ENCODE data around the gene C19orf53. TPM values are rescaled to one million over a fixed set of nuclear protein-coding genes. Genes with fewer than 3 reads are reported as not detected.

C19orf53 gene
- total RNA-seq, 1 experiment from 2014 or later, result 115 TPM

DNA sequence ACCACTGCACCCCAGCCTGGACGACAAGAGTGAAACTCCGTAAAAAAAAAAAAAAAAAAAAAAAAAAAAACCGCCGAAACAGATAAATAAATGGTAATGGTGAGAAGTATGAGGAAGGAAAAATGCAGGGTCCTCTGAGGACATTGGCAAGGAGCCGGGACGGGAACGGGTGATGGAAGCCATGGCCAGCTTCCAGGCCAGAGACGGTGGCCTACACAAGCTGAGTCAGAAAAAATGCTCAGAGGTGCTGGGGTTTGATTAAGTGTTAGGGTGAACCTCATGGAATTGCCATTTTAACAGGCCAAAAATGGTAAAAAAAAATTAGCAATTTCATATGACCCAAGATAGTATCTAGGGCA is 20.1 kb downstream of the C19orf53 start:
- BruUV-seq (replicated peaks), result TSS peak; percentile 92
- ChIA-PET CTCF (interaction anchor here (0.7 to 2.7 kb wide), 6 partner anchors 9 to 293 kb away, joined by 3 to 15 read pairs (median 4); partner anchors contain the start of gene C19orf53), POLR2A (interaction anchor here (0.7 to 1.8 kb wide), 8 partner anchors 13 to 874 kb away, joined by 3 to 6 read pairs (median 4); no protein-coding TSS in a partner anchor), RAD21 (ENCODE audit: low non-redundant PET in 1 of 2, low total read pairs in 2 of 2, uncharacterized antibody in 2 of 2, unreplicated experiment in 2 of 2) (interaction anchor here in 1 of 2 experiments (0.6 kb wide), 1 partner anchor 8 kb away, joined by 4 read pairs; no protein-coding TSS in a partner anchor)
- Histone ChIP-seq H3K36me3 (ENCODE audit: control insufficient read depth in 1 of 2, insufficient read depth in 2 of 2, low read length in 2 of 2) (no peaks in the 10 kb centered on the region), H3K9me2 (ENCODE audit: insufficient read depth) (no peaks in the 10 kb centered on the region), H3K9me3 (ENCODE audit: control insufficient read depth in 1 of 2, insufficient read depth in 1 of 2, low read depth in 1 of 2, low read length in 2 of 2) (no peaks in the 10 kb centered on the region), H3K4me2 (ENCODE audit: low read length) (peak overlapping the region; percentile 96), H3K4me3 (replicated peaks in 1 of 2; ENCODE audit: low read depth in 1 of 2, low read length in 2 of 2) (peak overlapping the region; percentile 72 to 76), H4K20me1 (ENCODE audit: insufficient read depth) (no peaks in the 10 kb centered on the region), H2AFZ (ENCODE audit: low read depth, low read length, poor library complexity, severe bottlenecking) (peak overlapping the region; percentile 68), H3K9ac (ENCODE audit: low read length) (peak overlapping the region; percentile 76), H3K27me3 (ENCODE audit: insufficient read depth, low read length) (no peaks in the 10 kb centered on the region), H3K79me2 (ENCODE audit: insufficient read depth, low read length) (peaks cover 6% of the 10 kb centered on the region; the same call in 1 of the 2 replicates), H3K27ac (ENCODE audit: low read depth, low read length) (peak overlapping the region; percentile 81), H3K4me1 (ENCODE audit: control insufficient read depth in 1 of 2, insufficient read depth in 2 of 2, low read length in 2 of 2) (peaks cover 37 to 56% of the 10 kb centered on the region in 2 experiments)
- DNase-seq (ENCODE audit: low read depth, low spot score) (no peak), ATAC-seq (no peak)
- intact Hi-C loops (cut with micrococcal nuclease), result no loop called here
- TF ChIP-seq, protein P1, sequence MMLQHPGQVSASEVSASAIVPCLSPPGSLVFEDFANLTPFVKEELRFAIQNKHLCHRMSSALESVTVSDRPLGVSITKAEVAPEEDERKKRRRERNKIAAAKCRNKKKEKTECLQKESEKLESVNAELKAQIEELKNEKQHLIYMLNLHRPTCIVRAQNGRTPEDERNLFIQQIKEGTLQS (IDR thresholded peaks at IDR 0.05), result no peak
- no peak for TF ChIP-seq EZH2 (IDR thresholded peaks at IDR 0.05)
- no peak for TF ChIP-seq ZFX (IDR thresholded peaks at IDR 0.05)
- TF ChIP-seq RAD21 (IDR thresholded peaks at IDR 0.05; ENCODE audit: low read depth), result no peak
- no peak for TF ChIP-seq POLR2AphosphoS5 (IDR thresholded peaks at IDR 0.05; ENCODE audit: low read depth, low read length)
- no peak for TF ChIP-seq SRF (IDR thresholded peaks at IDR 0.05; ENCODE audit: low read depth)
- TF ChIP-seq SP1 (IDR thresholded peaks at IDR 0.05; ENCODE audit: low read depth), result no peak
- no peak for TF ChIP-seq EZH2phosphoT487 (IDR thresholded peaks at IDR 0.05; ENCODE audit: borderline replicate concordance)
- no peak for TF ChIP-seq ZNF274 (IDR thresholded peaks at IDR 0.05; ENCODE audit: low read depth, low read length)
- no peak for TF ChIP-seq SIN3A (IDR thresholded peaks at IDR 0.05; ENCODE audit: low read depth)
- TF ChIP-seq POLR2A (IDR thresholded peaks at IDR 0.05; ENCODE audit: borderline replicate concordance, extremely low read depth, insufficient read depth, insufficient read length), result no peak
- no peak for TF ChIP-seq CBX3 (IDR thresholded peaks at IDR 0.05; ENCODE audit: low read depth)
- TF ChIP-seq, protein P2, sequence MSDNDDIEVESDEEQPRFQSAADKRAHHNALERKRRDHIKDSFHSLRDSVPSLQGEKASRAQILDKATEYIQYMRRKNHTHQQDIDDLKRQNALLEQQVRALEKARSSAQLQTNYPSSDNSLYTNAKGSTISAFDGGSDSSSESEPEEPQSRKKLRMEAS (IDR thresholded peaks at IDR 0.05), result no peak
- no peak for TF ChIP-seq FOSL1 (IDR thresholded peaks at IDR 0.05; ENCODE audit: low read depth)
- TF ChIP-seq ELF1 (IDR thresholded peaks at IDR 0.05; ENCODE audit: borderline replicate concordance, low read depth), result no peak
- TF ChIP-seq, protein P3, sequence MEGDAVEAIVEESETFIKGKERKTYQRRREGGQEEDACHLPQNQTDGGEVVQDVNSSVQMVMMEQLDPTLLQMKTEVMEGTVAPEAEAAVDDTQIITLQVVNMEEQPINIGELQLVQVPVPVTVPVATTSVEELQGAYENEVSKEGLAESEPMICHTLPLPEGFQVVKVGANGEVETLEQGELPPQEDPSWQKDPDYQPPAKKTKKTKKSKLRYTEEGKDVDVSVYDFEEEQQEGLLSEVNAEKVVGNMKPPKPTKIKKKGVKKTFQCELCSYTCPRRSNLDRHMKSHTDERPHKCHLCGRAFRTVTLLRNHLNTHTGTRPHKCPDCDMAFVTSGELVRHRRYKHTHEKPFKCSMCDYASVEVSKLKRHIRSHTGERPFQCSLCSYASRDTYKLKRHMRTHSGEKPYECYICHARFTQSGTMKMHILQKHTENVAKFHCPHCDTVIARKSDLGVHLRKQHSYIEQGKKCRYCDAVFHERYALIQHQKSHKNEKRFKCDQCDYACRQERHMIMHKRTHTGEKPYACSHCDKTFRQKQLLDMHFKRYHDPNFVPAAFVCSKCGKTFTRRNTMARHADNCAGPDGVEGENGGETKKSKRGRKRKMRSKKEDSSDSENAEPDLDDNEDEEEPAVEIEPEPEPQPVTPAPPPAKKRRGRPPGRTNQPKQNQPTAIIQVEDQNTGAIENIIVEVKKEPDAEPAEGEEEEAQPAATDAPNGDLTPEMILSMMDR (IDR thresholded peaks at IDR 0.05 in 2 of 3, conservative IDR thresholded peaks at IDR 0.05 in 1 of 3; ENCODE audit: borderline replicate concordance in 1 of 3, insufficient read depth in 1 of 3, low read depth in 2 of 3, low read length in 2 of 3), result no peak

All from HCT116 (cell line).